ENCODE data around the gene MED17.
"Not testable (repeated sequence)": the region's sequence is repeated elsewhere in the genome, so short reads cannot be mapped to it uniquely, and the experiment has no call there.

The MED17 gene, protein sequence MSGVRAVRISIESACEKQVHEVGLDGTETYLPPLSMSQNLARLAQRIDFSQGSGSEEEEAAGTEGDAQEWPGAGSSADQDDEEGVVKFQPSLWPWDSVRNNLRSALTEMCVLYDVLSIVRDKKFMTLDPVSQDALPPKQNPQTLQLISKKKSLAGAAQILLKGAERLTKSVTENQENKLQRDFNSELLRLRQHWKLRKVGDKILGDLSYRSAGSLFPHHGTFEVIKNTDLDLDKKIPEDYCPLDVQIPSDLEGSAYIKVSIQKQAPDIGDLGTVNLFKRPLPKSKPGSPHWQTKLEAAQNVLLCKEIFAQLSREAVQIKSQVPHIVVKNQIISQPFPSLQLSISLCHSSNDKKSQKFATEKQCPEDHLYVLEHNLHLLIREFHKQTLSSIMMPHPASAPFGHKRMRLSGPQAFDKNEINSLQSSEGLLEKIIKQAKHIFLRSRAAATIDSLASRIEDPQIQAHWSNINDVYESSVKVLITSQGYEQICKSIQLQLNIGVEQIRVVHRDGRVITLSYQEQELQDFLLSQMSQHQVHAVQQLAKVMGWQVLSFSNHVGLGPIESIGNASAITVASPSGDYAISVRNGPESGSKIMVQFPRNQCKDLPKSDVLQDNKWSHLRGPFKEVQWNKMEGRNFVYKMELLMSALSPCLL

GRCh38 chr11:93784145-93784934 lies at the start of gene MED17:
Gene MED17, plus strand, starts transcription at chr11:93784282. Its CDS starts 232 bp downstream, at chr11:93784514.
- peak within 1 kb of the TSS; percentile 71 to 96 (median 94) for H3K4me3 ChIP-seq
- peak within 1 kb of the TSS; percentile 84 to 98 (median 94) for H3K27ac ChIP-seq

DNA sequence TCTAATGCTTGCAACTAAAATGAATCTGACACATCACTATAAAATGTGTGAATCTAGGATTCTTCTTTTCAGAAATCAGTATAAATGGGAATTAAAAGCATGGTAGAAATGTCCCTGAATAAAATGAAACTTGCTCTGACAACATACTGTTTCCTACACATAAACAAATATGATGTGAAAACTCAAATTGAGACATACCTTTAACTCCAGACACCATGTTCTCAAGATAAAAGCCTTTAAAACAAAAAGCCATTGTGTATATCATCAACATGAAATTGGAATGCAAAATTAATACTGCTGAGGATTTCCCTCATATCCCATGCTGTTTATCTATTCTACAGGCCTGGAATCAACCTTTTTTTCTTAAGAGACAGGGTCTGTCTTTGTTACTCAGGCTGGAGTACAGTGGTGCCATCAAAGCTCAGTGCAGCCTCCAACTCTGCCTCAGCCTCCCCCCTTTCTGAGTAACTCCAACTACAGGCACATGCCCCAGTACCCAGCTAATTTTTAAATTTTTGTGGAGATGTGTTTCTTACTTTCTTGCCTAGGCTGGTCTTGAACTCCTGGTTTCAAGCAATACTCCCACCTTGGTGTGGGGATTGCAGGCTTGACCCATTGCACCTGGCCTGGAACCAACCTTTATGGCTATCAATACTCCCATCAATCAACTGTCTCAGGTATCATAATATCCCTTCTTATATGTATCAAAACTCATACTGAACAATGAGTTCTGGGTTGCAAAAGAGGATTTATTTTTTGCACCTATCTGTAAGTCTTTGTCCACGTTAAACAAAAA lies 49.5 kb upstream of the MED17 start:
- Histone ChIP-seq H3K27ac (no peak overlapping the region), H3K4me3 (no peak overlapping the region)

DNA sequence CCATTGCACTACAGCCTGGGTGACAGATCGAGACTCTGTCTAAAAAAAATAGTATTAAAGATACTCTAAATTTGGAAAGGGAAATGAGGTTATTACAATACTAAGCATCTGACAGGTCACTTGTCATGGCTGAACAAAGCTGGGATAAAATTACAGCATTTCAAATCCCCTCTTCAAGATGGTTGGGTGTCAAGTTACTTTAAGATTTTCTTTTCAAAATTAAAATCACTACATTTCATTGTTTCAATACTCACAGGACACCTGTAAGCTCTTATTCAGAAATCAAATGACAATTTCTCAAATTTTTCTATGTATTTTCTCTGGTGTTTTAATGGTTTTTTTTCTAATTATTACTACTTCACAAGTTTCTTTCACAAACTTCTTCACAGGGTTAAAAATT lies 48.5 kb upstream of the MED17 start:
- no peak overlapping the region for H3K27ac ChIP-seq
- H3K4me3 ChIP-seq, result no peak overlapping the region

GRCh38 chr11:93736129-93736528 lies 48.0 kb upstream of the MED17 start:
- no peak overlapping the region for H3K27ac ChIP-seq

GRCh38 chr11:93737904-93738612 lies 46.0 kb upstream of the MED17 start:
- Histone ChIP-seq H3K27ac (peak overlapping the region in 2 of 21 experiments; percentile 19 to 23), H3K4me3 (peak overlapping the region in 4 of 7 experiments; percentile 68 to 77 (median 74))

More at GRCh38 chr11:93736129-93736528, 48.0 kb upstream of the MED17 start:
- H3K4me3 ChIP-seq, result no peak overlapping the region

DNA sequence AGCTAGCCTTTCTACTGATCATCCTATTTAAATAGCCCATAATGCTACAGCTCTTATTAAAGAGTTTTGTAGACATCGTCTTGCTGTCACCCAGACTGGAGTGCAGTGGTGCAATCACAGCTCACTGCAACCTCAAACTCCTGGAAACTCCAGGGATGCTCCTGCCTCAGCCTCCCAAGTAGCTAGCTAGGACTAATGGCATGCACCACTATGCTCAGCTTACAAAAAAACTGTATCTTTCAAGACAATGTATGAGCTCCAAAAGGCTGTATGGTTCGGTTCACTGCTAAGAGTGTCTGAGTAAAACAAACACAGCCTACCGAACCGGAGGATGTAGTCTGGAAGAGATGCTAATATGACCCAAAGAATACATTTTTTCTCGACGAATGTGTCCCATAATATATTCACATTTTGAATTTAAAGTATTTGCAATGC lies 45.4 kb upstream of the MED17 start:
- Histone ChIP-seq H3K27ac (peak overlapping the region in 1 of 21 experiments; percentile 23), H3K4me3 (peak overlapping the region in 6 of 7 experiments; percentile 15 to 92 (median 74))

- H3K27ac ChIP-seq, result peak overlapping the region in 19 of 21 experiments; percentile 28 to 99 (median 96)
- H3K4me3 ChIP-seq, result peak overlapping the region; percentile 62 to 92 (median 74)
Measured at GRCh38 chr11:93740031-93740729, 43.9 kb upstream of the MED17 start.

DNA sequence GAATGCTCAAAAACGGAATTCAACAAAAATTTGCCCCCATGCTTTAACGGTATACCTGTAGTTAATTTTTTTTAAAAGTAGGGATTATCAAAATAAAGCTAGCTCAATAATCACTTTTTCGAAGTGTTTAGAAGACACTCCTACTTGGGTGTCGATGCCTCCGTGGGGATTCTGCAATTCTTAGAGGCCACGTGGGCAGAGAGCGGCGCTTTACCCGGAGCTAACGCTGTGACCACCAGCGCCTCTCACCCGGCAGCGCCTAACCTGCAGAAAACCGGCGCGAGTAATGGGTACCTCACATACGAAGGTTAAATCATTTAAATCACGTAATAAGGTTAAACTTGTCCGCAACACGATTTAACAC lies 43.4 kb upstream of the MED17 start:
- H3K4me3 ChIP-seq, result peak overlapping the region; percentile 62 to 92 (median 74)
- H3K27ac ChIP-seq, result peak overlapping the region in 20 of 21 experiments; percentile 92 to 99 (median 96)

DNA sequence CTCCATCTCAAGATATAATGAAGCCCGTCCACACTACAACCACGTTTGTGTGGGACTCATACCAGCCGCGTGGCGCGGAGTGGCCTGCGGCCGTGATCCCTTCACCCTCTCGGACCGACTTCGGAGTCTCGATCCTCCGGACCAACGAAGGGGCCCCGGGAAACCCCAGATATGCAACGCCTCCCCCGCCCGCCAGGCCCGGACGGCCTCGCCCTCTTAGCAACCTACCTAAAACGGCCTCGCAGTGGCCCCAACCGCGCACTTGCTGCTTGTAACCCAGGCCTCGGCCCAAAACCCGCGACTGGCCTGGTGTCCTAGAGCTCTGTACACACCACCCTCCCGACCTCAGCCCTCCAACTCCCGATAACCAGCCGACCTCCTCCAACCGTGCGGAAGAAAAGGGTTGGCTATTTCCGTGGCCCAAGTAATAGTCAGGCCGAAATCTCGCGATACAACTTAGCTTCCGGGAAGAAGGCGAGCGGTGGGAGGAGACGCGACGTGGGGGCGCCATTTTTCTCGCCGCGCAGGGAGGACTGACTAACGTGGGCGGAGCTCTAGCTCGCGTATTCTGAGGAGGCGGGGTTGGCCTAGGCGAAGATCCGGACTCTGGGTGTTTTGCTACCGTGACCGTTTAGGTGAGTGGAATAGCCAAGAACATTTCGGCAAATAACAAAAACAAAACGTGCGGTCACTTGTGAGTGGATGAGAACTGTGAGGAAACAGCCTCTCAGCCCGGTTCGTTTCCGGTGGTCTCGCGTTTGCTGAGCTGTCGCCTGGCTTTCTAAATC lies 42.8 kb upstream of the MED17 start, which contains the start of the genes C11orf54 and TAF1D:
Gene C11orf54 (plus strand): TSS at position 579 of the 788 bp plus-strand sequence. CDS start 5,722 bp downstream, outside the sequence.
Gene TAF1D (minus strand): TSS at position 402 of the 788 bp plus-strand sequence. CDS start 2,191 bp downstream, outside the sequence.
- peak within 1 kb of the TSS; percentile 82 to 99 (median 96) for H3K27ac ChIP-seq
- peak within 1 kb of the TSS; percentile 62 to 92 (median 74) for H3K4me3 ChIP-seq

GRCh38 chr11:93741882-93742226 lies 42.2 kb upstream of the MED17 start:
- peak overlapping the region; percentile 42 to 99 (median 96) for H3K27ac ChIP-seq
- peak overlapping the region; percentile 62 to 92 (median 74) for H3K4me3 ChIP-seq

GRCh38 chr11:93743291-93743690 lies 40.8 kb upstream of the MED17 start:
- Histone ChIP-seq H3K27ac (no peak overlapping the region), H3K4me3 (no peak overlapping the region)

DNA sequence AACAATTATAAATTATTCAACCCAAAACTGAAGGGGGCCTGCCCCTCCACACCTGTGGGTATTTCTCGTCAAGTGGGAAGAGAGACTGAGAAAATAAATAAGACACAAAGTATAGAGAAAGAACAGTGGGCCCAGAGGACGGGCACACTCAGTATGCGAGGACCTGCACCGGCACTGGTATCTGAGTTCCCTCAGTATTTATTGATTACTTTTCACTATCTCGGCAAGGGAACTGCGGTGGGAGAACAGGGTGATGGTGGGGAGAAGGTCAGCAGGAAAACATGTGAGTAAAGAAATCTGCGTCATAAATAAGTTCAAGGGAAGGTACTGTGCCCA lies 39.4 kb upstream of the MED17 start:
- Histone ChIP-seq H3K4me3 (no peak overlapping the region), H3K27ac (no peak overlapping the region)

DNA sequence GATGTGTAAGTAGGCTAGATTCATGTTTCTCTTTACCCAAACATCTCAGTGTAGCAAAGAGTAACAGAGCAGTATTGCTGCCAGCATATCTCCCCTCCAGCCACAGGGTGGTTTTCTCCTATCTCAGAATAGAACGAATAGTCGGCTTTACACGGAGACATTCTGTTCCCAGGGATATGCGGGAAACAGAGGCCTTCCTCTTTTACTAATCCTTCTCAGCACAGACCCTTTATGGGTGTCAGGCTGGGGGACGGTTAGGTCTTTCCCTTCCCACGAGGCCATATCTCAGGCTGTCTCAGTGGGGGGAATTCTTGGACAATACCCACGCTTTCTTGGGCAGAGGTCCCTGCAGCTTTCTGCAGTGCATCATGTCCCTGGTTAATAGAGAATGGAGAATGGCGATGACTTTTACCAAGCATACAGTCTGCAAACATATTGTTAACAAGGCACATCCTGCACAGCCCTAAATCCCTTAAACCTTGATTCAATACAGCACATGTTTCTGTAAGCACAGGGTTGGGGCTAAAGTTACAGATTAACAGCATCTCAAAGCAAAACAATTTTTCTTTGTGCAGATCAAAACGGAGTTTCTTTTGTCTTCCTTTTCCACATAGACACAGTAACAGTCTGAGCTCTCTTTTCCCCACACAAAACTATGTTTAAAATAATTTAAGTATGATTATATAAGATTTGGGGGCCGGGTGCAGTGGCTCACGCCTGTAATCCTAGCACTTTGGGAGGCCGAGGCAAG lies 38.9 kb upstream of the MED17 start:
- not testable (repeated sequence) for H3K27ac ChIP-seq, H3K4me3 ChIP-seq

DNA sequence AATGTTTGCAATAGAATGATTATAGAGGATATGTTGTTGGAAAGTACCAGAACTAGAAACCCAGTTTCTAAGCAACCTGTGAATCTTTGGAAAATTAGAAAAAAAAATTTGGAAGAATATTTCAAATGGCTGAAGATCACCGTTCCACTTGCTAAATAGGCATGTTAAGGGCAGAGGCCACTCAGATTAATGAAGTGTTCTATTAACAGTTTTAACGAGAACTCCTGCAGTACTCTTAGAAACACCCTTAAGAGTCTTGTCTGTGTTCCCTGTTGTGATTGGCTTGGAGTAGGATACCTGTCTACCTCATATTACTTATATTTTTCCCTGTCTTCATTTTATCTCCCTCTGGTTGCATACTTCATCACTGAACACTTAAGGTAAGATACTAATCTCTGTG lies 38.0 kb upstream of the MED17 start:
- Histone ChIP-seq H3K27ac (no peak overlapping the region), H3K4me3 (no peak overlapping the region)

GRCh38 chr11:93747122-93747521 lies 37.0 kb upstream of the MED17 start:
- no peak overlapping the region for H3K4me3 ChIP-seq
- H3K27ac ChIP-seq, result no peak overlapping the region

DNA sequence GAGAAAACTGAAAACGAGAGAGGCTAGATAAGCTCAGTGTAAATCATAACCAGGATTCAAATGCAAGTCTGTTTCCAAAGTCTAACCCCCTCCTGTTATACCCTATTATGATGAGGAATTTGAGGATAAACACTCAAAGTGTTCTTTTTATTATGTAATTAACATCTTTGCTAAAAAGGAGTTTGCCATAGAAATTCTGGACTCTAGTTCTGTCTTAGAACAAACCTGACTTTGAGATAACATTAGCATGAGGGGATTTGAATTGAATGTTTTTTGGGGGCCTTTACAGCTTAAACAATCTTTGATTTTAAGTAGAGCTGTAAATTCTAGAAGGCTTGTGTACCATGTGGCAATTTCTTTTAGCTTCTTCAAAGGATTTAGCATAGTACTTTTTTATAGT lies 33.1 kb upstream of the MED17 start:
- Histone ChIP-seq H3K4me3 (no peak overlapping the region), H3K27ac (no peak overlapping the region)

- no peak overlapping the region for H3K27ac ChIP-seq
- no peak overlapping the region for H3K4me3 ChIP-seq
Measured at GRCh38 chr11:93753241-93753640, 30.8 kb upstream of the MED17 start.

Measured in skin epidermis (tissue), 12 donors.